ENCODE data around the gene CCSER1.
"Not testable (repeated sequence)": the region's sequence is repeated elsewhere in the genome, so short reads cannot be mapped to it uniquely, and the experiment has no call there.

The CCSER1 gene

DNA sequence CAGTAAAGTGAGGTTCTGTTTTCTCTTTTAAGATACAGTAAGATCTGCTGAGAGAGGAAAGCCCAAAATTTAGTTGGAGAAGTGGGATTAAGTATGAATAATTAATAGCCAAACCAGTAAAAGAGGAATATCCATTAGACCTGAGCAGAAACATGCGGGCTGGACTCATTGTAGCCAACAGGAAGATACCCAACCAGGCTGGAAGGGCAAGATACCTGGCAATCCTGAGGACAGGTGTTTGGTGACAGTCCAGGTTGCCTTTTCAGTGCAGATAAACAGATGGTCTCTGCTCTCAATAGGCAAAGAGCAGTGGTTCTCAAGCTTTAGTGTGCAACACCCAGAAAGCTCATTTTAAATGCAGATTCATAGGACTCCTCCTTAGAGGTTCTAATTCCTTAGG lies 1195.8 kb downstream of the CCSER1 start:
- no peak for DNase-seq

DNA sequence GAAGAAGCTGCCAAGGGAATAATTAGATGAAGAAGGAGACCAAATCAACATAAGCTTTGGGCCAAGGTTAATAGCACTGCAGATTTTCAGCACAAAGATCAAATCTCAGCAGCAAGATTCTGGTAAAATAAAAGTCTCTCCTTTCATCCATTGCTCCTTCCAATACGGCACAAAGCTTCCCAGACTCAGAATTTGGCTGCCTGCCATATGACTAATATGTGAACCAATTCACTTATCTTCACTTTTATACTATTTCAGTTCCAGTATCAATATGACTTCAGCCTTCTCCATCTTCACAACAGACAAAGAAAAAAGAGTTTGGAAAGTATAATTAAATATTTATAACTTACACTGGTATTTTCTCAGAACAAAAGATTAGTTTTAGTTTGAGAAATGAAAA lies 1198.3 kb downstream of the CCSER1 start:
- DNase-seq = no peak

DNA sequence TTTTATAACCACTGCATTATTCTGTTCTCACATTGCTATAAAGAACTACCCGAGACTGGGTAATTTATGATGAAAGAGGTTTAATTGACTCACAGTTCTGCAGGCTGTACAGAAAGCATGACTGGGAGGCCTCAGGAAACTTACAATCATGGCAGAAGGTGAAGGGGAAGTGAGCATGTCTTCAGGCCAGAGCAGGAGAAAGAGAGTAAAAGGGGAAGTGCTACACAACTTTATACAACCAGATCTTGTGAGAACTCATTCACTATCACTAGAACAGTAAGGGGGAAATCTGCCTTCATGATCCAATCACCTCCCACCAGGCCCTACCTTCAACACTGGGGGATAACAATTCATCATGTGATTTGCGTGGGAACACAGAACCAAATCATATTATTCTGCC lies 1199.0 kb downstream of the CCSER1 start:
- not testable (repeated sequence) for DNase-seq

DNA sequence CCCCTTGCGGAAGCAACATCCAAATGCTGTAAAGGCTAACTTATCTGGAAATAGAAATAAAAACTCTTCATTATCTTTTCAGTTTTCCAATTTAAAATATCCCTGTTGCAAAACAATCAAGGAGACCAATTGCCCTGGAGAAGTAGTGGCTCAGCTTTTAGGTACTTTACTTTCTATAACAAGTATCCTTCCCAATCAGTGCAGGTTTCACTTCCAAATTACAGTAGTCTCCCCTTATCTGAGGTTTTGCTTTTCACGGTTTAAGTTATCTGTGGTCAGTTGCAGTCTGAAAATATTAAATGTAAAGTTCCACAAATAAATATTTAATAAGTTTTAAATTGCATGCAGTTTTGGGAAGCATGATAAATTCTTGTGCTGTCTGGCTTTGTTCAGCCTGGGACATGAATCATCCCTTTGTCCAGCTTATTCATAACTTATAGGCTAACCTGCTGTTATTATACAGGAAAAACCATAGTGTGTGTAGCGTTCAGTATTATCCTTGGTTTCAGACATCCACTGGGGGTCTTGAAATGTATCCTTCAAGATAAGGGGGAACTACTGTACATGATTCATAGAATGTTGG lies 1203.5 kb downstream of the CCSER1 start:
- DNase-seq = no peak

DNA sequence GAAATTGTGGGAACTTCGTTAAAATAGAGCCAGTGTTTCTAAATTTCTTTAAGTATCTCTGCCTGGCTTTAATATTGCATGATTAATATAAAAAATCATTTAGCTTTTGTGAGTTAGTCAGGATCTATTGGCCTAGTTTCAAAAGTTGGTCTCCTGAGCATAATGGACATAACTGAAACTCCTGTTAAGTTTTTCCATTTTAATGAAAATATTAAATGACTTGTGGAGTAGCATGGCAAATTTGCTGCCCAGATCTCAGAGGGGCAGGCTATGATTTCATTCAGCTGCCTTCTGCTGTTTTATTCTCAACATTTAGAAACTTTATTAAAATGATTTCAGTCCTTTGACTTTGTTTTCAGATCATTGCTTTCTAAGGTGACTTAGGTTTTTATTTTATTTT lies 1213.6 kb downstream of the CCSER1 start:
- no peak for DNase-seq

DNA sequence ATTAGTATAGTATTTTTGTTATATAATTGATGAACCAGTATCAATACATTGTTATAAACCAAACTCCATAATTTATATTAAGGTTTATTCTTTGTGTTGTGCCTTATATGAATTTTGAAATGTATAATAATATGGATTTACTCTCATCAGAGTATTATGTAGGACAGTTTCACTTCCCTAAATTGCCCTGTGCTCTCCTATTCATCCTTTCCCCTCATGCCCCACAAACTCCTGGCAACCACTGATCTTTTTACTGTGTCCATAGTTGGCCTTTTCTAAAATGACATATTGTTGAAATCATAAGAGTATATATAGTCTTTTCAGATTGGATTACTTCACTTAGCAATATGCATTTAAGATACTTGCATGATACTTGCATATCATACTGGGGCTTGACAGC lies 1218.4 kb downstream of the CCSER1 start:
- DNase-seq = no peak

DNA sequence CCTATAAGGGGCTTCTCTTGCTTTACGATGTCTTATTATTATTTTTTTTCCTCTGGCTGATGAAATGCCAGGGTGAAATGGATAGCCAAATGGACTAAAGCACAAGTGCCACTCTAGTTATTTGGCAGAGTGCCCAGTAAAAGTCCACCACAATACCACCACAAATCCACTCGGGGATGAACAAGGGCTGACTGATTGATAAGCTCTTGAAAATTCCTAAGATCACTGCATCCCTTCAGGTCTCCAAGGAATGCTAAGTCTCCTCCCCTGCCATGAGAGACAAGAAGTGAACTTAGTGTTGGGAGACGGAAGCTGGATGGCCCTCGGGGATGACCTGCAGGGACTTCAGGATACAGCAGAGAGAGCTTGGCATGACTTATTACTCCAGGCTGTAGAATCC lies 1229.3 kb downstream of the CCSER1 start:
- DNase-seq = not testable (repeated sequence)

DNA sequence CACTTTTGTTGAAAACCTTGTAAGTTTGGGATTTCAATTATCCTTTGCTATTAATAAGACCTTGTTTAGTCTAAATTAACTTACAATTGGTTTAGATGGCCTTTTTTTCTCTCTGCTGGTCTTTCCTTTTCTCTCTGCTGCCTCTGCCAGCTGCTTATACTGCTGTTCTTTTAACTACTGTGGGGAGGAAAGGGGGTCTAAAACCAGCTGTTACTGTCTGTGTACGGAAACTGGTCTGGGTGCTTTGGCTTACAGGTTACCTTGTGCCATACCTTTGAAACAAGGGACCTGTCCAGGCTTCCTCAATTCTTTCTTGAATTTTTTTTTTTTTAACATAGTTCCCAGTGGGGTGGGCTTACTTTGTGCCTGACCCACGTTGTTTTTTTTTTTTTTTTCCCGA lies 1230.8 kb downstream of the CCSER1 start:
- not testable (repeated sequence) for DNase-seq

DNA sequence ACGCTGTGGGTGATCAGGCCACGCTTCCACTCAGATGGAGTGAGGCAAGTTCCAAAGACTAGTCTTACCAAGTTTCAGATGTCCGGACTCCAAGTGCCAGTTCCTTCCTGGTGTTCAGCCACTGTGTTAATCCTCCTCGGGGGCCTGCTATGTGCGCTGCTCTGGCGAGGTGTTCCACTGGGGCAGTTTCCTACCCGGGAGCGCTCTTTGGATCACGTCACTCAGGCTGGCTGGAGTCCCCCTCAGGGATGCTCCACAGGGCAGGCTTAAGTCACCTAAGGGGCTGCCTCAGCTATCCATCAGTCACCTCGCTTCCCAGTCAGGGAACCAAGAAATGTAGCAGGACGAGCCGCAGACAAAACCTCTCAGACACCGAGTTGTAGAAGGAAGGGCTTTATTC lies 1231.4 kb downstream of the CCSER1 start:
- not testable (repeated sequence) for DNase-seq

DNA sequence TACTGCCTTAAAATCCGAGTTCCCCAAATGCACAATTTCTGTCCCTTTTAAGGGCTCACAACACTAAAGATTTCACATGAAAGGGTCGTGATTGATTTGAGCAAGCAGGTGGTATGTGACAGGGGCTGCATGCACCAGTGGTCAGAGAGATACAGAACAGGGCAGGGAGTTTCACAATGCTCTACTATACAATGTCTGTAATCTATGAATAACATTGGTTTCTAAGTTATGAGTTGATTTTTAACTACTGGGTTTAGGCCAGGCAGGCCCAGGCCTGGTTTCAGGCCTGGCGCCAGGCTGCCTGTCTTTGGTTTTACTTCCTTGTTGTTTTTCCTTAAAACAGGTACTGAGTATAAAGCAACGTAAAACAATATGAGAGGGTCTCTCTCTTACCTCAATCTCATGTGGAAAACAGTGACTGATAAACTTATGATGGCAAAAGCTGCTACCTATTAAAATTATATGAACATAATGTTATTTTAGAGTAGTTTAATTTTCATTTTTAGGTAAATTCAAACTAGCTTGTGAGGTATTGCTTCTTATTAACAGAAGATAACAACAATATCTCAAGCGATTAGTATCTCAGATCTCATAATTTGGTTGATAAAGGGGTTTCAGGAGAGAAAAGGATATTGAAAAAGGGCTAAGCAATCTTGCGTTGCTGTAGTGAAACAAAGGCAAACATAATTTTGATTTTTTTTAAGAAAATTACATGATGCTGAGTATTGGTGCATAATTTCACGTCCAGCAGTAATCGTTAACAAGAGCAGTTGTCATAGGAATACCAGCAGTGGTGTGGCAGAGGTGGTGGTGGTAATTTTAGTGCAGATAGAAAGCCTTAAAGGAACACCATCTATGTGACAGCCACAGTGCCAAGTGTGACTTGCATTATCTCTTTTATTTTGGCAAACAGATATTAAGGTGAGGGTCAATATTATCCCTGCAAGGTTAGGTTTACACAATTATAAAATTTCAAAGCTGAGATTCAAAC lies 1232.1 kb downstream of the CCSER1 start:
- DNase-seq = no peak

DNA sequence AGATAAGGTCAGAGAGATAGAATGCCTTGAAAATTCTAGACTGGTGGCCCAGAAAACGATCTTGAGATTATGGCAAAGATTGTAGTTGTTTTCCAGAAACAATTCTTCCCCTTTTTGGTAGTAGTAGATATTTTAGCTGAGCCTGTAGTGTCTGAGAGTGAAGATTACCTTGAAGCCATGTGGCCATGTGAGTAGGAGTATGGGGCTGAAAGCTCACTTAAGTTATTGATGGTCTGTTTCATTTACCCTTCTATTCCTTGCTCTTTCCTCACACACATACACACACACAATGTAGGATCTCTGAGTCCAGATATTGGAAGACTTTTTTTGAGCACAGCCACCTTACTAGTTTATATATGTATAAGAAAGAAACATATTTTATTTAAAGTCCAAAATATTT lies 1234.9 kb downstream of the CCSER1 start:
- DNase-seq = no peak

DNA sequence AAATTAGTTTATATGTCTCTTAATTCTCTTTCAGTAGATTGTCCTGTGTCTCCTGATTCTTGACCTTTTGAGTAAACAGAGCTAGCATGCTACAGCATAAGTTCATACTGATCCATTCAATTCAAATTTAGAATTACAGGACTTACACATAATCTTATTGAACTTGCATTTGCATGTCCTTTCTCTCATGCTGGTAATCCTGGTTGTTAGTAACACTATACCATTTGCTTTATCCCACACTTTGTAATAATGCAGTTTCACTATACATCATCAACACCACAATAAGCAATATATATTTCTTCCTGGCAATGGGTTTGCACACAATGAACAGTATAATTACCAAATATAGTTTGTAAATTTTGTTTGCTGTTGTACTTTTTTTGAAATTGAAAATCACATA lies 1239.4 kb downstream of the CCSER1 start:
- DNase-seq = no peak

DNA sequence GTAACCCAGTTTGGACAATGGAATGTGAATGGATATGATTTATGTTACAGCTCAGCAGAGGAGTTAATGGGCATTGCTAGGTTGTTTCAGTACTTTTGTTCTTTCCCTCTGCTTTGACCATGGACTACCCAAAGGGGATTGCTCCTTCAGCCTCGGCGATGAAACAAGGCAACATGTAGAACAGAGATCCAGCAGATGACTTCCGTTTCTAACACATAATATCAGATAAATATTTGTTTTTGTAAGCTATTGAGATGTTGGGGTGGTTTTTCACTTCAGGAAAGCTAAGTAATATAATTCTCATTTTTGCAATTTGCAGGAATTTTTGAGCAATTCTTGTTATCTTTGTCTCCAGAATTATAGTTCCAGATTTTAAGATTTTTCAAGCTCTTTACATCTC lies 1241.9 kb downstream of the CCSER1 start:
- DNase-seq = no peak

DNA sequence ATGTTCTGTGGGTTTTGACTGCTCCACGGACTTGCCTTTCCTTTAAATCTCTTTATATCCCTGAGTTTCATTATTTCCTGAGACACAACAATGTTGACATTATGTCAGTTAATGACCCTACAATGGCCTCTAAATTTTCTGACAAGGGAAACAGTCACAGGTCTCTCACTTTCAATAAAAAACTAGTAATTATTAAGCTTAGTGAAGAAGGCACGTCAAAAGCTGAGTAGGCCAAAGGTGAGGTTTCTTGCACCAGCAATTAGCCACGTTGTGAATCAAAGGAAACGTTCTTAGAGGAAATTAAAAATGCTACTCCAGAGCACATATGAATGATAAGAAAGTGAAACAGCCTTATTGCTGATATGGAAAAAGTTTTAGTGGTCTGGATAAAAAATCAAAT lies 1246.4 kb downstream of the CCSER1 start:
- DNase-seq = no peak

DNA sequence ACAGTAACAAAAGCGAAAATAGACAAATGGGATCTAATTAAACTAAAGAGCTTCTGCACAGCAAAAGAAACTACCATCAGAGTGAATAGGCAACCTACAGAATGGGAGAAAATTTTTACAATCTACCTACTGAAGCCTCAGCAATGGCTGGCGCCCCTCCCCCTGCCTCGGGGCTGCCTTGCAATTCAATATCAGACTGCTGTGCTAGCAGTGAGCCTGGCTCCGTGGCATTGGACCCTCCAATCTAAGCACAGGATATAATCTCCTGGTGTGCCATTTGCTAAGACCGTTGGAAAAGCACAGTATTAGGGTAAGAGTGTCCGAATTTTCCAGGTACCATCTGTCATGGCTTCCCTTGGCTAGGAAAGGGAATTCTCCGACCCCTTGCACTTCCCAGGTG lies 1278.2 kb downstream of the CCSER1 start:
- not testable (repeated sequence) for DNase-seq

DNA sequence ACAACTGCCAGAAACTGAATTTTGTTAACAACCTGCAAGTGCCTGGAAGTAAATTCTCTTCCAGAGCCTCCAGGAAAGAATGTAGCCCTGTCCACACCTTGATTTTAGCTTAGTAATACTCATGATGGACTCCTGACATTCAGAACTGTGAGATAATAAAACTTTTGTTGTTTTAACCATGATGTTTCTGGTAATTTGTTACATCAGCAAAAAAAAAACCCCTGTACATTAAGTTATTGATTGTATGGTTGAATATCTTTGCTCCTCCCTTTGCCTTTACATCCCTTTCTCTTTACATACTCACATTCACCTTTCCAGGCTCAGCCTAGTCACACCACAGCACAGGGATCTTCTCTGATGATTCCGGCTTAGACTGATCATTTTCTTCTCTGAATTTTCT lies 1294.8 kb downstream of the CCSER1 start:
- no peak for DNase-seq

DNA sequence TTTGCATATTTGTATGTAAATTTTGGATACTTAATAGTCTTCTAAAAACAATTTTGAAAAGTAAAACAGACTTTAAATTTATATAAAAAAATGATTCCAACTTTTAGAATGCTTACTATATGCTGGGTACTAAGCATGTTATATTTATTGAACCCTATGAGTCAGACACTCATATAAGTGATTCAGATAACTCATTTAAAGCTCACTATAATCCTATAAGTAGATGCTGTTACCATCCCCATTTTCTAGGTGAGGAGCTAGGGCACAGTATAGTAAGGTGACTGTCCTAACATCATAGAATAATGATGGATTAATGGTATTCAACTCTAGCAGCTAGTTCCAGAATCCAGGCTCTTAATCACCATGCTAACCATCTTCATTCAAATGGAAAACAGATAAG lies 1299.5 kb downstream of the CCSER1 start:
- DNase-seq = no peak

DNA sequence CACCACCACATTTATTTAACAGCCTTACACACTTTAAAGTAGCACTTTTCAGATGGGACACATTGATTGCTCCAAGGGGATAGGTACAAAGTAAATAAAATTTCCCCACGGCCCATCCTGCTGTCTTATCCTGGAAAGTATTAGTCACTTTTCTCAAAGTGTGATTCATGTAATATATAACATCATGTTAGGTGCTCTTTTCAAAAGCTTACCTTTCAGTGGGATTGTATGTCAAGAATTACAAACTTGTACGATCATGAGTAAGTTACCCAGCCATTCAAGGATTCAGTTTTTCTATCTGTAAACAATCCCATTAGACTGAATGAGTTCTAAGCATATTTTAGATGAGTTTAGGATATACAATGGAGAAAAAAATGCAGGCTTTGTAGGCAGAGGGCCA lies 1300.0 kb downstream of the CCSER1 start:
- no peak for DNase-seq

DNA sequence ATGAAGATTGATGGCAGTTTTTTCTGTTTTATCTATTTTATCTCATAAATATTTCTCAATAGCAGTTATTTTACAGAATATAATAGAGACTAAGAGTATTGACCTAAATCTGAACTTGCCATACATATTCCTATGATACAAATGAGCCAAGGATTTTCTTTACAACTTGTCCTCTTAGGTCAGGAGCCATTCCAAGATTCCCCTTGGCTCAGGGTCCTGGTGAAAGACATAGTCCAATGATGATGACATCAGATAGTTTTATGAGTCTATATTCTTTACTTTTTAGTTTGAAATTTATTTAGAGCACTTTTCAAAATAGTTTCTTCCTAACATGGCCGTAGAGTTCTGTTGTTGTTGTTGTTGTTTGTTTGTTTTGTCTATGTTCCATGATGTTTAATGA lies 1307.4 kb downstream of the CCSER1 start:
- no peak for DNase-seq

DNA sequence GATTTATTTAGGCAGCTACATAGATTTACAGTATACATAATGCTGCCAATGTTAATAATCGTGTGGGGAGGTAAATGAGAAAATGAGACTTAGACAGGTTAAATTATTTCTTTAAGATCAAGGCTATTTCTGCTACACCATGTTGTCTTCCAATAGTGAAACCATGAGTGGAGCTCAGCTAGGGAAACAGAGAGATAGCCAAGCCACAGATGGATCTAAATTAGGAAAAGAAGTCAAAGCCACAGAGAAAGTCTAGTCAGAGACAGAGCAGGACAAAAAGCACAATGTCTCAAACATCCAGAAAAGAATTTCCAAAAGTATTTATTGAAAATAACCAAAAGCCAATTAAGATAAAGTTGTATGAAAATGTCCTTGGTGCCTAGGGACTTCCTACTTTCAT lies 1309.4 kb downstream of the CCSER1 start:
- no peak for DNase-seq

DNA sequence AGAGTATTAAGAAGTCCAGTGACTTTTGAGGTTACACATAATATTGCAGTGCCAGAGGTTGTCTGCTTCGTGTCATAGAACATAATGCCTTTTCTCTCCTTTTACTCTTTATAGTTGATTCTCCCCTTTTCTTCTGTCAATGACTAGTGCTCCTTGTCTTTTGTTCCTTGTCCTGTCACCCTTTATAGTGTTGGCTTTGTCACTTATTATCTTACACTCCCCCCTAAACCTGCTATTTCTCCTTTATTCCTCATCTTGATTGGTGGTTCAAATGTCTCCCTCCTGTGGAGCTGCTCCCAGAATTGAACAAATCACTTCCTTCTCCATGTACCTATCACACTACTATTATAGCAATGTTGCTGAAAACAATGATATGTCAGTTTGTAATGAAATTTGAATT lies 1320.0 kb downstream of the CCSER1 start:
- no peak for DNase-seq

DNA sequence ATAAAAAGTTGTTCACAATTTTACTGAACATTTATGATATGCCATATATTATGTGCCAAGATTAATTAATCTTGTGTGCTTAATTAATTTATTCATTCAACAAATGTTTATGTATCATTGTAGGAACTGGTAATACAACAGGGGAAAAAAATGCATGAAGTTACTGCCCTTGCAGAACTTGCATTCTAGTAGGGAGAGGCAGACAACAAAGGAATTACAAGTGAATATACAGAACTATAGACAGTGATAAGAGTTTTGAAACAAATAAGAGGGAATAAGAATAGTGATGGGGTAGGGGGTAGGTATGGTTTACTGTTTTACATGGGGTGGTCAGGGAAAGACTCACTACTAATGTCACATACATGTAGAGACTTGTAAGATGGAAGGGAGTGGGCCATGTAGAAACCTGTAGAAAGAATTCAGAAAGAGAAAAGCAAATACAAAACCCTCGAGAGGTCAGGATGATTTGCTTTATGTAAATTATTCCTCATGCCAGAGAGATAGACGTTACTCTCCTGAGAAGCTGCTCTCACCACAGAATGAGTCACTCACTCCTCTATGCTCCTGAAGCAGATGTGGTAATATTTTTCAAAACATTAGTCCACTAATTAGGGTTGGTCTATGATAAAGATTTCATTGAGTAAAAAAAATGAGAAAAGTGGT lies 1321.6 kb downstream of the CCSER1 start:
- DNase-seq = no peak

DNA sequence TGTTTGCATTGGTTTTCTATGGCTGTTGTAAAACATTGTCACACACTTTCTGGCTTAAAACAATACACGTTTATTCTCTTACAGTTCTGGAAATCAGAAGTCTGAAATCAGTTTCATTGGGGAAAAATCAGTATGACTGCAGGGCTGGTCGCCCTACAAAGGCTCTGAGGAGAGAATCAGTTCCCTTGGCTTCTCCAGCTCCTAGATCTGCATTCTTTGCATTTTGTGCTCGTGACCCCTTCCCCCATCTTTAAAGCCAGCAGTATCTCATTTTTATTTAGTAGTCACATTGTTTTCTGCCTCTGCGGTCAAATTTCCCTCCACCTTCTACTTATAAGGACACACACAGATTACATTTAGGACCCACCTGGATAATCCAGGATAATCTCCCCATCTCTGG lies 1326.9 kb downstream of the CCSER1 start:
- no peak for DNase-seq

DNA sequence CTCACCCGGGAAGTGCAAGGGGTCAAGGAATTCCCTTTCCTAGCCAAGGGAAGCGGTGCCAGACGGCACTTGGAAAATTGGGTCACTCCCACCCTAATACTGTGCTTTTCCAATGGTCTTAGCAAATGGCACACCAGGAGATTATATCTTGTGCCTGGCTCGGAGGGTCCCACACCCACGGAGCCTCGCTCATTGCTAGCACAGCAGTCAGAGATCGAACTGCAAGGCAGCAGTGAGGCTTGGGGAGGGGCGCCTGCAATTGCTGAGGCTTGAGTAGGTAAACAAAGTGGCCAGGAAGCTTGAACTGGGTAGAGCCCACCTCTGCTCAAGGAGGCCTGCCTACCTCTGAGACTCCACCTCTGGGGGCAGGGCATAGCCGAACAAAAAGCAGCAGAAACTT lies 1335.4 kb downstream of the CCSER1 start:
- DNase-seq = not testable (repeated sequence)

Measured in CD4-positive, alpha-beta T cell treated with Interleukin-12 subunit alpha and Interleukin-12 subunit beta, for 1 hour (primary cell).